ENCODE results near the gene RCE1. TPM values are rescaled to one million over a fixed set of nuclear protein-coding genes. Genes with fewer than 3 reads are reported as not detected.

Gene RCE1
- total and polyA plus RNA-seq, 2 donors (not counting 3 experiments of a cell fraction or from before 2014, with no cell fraction given): 26.9 to 47.4 TPM

GRCh38 chr11:66870131-66870530 is 26.9 kb downstream of the RCE1 start:
- Histone ChIP-seq H3K4me1 (ENCODE audit: control insufficient read depth, extremely low read depth, insufficient read depth, low read length) (no peaks in the 10 kb centered on the region), H3K9ac (replicated peaks; ENCODE audit: extremely low read depth, insufficient read depth, low read length) (no peak overlapping the region), H2AFZ (ENCODE audit: low read depth, low read length) (no peak overlapping the region), H4K20me1 (replicated peaks; ENCODE audit: control insufficient read depth, extremely low read depth, insufficient read depth, low read length) (no peaks in the 10 kb centered on the region), H3K4me3 (replicated peaks in 1 of 3; ENCODE audit: insufficient read depth in 1 of 3, low read depth in 1 of 3, low read length in 3 of 3) (no peak overlapping the region), H3K4me2 (ENCODE audit: insufficient read depth, low read length) (no peak overlapping the region), H3K9me3 (replicated peaks; ENCODE audit: control insufficient read depth, insufficient read depth, low read length) (no peaks in the 10 kb centered on the region), H3K27me3 (ENCODE audit: control insufficient read depth in 2 of 2, insufficient read depth in 2 of 2, low read length in 2 of 2) (no peaks in the 10 kb centered on the region), H3K79me2 (ENCODE audit: control insufficient read depth, insufficient read depth, low read length) (no peaks in the 10 kb centered on the region), H3K27ac (ENCODE audit: insufficient read depth, low read depth, low read length) (no peak overlapping the region), H3K36me3 (ENCODE audit: control insufficient read depth in 2 of 2, extremely low read depth in 1 of 2, insufficient read depth in 2 of 2, low read length in 2 of 2) (no peaks in the 10 kb centered on the region), H3K9me1 (replicated peaks; ENCODE audit: control insufficient read depth, extremely low read depth, insufficient read depth, low read length) (no peaks in the 10 kb centered on the region)
- no TSS peak for BruUV-seq (replicated peaks)
- dilution Hi-C loops (cut with MboI; ENCODE audit: extremely low pct_ligation_motif_present, low sequenced_read_pairs) (no loop called here), intact Hi-C loops (cut with micrococcal nuclease) (no loop called here)
- ChIA-PET CTCF (no interaction called here), POLR2A (no interaction called here)
- DNase-seq (ENCODE audit: low read depth, low spot score) (no peak), FAIRE-seq (no peak)
- no peak for TF ChIP-seq MYC (IDR thresholded peaks at IDR 0.05; ENCODE audit: low read depth, low read length)
- no peak for TF ChIP-seq POLR2AphosphoS5 (IDR thresholded peaks at IDR 0.05; ENCODE audit: insufficient read depth, low read depth, low read length)
- no peak for TF ChIP-seq POLR2A (IDR thresholded peaks at IDR 0.05; ENCODE audit: low read depth, low read length)
- TF ChIP-seq EZH2 (IDR thresholded peaks at IDR 0.05; ENCODE audit: borderline replicate concordance, low read depth, low read length, severe bottlenecking): no peak

GRCh38 chr11:66870616-66871520 is 27.6 kb downstream of the RCE1 start:
- intact Hi-C loops (cut with micrococcal nuclease) (no loop called here), dilution Hi-C loops (cut with MboI; ENCODE audit: extremely low pct_ligation_motif_present, low sequenced_read_pairs) (no loop called here)
- no TSS peak for BruUV-seq (replicated peaks)
- Histone ChIP-seq H3K9me3 (replicated peaks; ENCODE audit: control insufficient read depth, insufficient read depth, low read length) (no peaks in the 10 kb centered on the region), H3K79me2 (ENCODE audit: control insufficient read depth, insufficient read depth, low read length) (no peaks in the 10 kb centered on the region), H3K4me2 (ENCODE audit: insufficient read depth, low read length) (no peak overlapping the region), H3K27me3 (ENCODE audit: control insufficient read depth in 2 of 2, insufficient read depth in 2 of 2, low read length in 2 of 2) (no peaks in the 10 kb centered on the region), H2AFZ (ENCODE audit: low read depth, low read length) (no peak overlapping the region), H3K27ac (ENCODE audit: insufficient read depth, low read depth, low read length) (no peak overlapping the region), H3K36me3 (ENCODE audit: control insufficient read depth in 2 of 2, extremely low read depth in 1 of 2, insufficient read depth in 2 of 2, low read length in 2 of 2) (no peaks in the 10 kb centered on the region), H3K9me1 (replicated peaks; ENCODE audit: control insufficient read depth, extremely low read depth, insufficient read depth, low read length) (no peaks in the 10 kb centered on the region), H3K4me3 (replicated peaks in 1 of 3; ENCODE audit: insufficient read depth in 1 of 3, low read depth in 1 of 3, low read length in 3 of 3) (no peak overlapping the region), H4K20me1 (replicated peaks; ENCODE audit: control insufficient read depth, extremely low read depth, insufficient read depth, low read length) (no peaks in the 10 kb centered on the region), H3K9ac (replicated peaks; ENCODE audit: extremely low read depth, insufficient read depth, low read length) (no peak overlapping the region), H3K4me1 (ENCODE audit: control insufficient read depth, extremely low read depth, insufficient read depth, low read length) (no peaks in the 10 kb centered on the region)
- no peak for FAIRE-seq
- TF ChIP-seq CTCF (IDR thresholded peaks at IDR 0.05; ENCODE audit: extremely low read depth in 1 of 2, insufficient read depth in 1 of 2, low read depth in 1 of 2, low read length in 2 of 2): no peak
- no peak for TF ChIP-seq POLR2A (IDR thresholded peaks at IDR 0.05; ENCODE audit: low read depth, low read length)
- TF ChIP-seq GATA2 (IDR thresholded peaks at IDR 0.05; ENCODE audit: insufficient read depth, insufficient read length, low read depth, low read length): no peak
- no peak for TF ChIP-seq FOS (IDR thresholded peaks at IDR 0.05; ENCODE audit: borderline replicate concordance, insufficient read depth, low read length)
- TF ChIP-seq JUN (IDR thresholded peaks at IDR 0.05; ENCODE audit: borderline replicate concordance, insufficient read depth, insufficient read length, low read depth): no peak
- TF ChIP-seq MYC (IDR thresholded peaks at IDR 0.05; ENCODE audit: low read depth, low read length): no peak
- no peak for TF ChIP-seq POLR2AphosphoS5 (IDR thresholded peaks at IDR 0.05; ENCODE audit: insufficient read depth, low read depth, low read length)
- TF ChIP-seq MAX (IDR thresholded peaks at IDR 0.05; ENCODE audit: insufficient read depth, insufficient read length): no peak
- TF ChIP-seq EZH2 (IDR thresholded peaks at IDR 0.05; ENCODE audit: borderline replicate concordance, low read depth, low read length, severe bottlenecking): no peak
- ChIA-PET POLR2A (no interaction called here), CTCF (no interaction called here)
- no peak for DNase-seq (ENCODE audit: low read depth, low spot score)

Measured in endothelial cell of umbilical vein (primary cell).